GM18502 (cell line): ENCODE data around the gene PTPRK.
A peak's percentile ranks its signal among the peaks of the same experiment; 100 is the strongest.

Source experiments
- ATAC-seq: cut with Tn5 transposase; IDR thresholded peaks from one replicate; pipeline ENCODE4 v1.9.1; 2021; ENCODE audit warnings: mild to moderate bottlenecking; ENCODE audit not compliant: unreplicated experiment, poor library complexity

Gene PTPRK

DNA sequence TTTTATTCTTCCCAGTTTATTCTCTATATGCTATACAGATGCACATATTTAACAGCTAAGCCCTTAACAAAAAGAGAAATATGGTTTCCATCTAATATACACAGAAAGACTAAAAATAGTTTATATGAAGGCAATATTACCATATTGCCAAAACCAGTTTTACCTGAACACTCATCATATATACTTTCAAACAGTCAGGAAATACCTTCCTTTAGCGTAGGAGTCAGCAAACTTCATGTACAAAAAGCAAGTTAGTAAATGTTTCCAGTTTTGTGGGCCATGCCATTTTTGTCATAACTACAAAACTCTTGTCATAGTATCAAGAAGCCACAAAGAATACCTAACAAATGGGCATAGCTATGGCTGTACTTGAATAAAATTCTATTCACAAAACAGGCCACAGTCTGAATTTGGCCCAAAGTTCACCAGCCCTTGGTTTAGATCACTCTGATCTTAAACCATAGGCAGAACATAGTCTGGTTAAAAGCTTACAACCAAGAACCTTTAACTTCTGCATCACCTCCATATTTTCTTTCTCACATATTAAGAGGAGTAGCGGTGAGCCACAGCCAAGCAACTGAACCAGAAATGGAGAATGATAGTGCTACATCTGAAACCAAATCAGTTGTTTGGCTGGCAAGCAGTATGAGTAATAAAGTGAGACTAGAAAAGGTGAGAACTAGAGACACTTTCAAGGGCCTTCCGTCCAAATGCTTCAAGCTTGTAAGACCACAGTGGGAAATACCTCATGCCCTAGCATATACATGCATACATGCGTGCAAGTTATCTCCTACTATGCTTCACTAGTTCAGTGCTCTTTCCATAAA is 116.6 kb downstream of the PTPRK start:
- peak; percentile 77 for ATAC-seq

DNA sequence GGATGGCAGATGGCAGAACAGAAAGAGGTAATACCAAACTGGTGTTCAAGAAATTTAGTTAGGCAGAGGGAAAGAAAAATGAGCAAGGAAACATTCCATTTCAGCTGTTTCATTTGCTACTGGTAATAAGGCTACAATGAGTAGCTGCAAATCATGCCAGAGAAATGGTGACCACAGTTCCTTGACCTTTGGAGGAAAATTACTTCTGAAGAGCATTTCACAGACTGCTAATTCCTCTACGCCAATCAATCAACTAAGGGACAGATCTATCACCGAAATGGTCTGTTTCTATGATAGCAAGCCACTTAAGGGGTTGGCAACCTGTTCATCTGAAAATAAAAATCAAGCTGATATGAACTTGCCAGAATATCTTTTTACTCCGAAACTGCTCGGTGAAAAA is 119.5 kb downstream of the PTPRK start:
- no peak for ATAC-seq

DNA sequence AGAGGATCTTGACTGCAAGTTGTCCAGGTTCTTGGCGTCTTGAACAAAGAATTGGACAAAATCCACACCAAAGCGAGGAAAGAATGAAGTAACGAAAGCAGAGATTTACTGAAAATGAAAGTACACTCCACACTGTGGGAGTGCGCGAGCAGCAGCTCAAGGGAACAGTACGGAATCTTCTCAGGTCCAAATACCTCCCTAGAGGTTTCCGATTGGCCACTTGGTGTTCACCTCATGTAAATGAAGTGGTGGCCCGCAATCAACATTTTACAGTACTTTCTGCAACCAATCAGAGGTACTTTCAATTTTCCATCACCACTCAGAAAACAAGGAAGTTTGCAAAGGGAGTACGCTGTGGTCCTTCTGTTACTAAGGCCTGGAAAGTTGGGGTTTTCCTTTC is 122.4 kb downstream of the PTPRK start:
- no peak for ATAC-seq

DNA sequence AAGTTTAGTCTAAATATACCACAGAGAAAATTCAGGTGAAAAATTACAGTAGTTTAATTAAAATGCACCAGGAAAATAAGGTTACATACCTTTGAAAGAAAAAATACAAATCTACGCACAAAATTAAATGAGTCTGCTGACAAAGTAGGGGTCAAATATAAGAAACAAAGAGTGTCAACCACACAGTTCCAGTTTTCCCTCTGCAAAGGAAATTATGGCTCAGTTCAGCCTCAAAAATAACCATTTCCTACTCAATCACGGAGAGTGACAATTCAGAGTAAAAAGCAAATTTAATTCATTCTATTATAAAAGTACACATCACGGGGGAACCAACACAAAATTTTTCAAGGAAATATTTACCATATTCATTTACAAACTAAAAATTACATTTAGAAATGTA is 124.8 kb downstream of the PTPRK start:
- no peak for ATAC-seq

- ATAC-seq = no peak
These were observed 125.2 kb downstream of the PTPRK start for GRCh38 chr6:128395188-128395587.

DNA sequence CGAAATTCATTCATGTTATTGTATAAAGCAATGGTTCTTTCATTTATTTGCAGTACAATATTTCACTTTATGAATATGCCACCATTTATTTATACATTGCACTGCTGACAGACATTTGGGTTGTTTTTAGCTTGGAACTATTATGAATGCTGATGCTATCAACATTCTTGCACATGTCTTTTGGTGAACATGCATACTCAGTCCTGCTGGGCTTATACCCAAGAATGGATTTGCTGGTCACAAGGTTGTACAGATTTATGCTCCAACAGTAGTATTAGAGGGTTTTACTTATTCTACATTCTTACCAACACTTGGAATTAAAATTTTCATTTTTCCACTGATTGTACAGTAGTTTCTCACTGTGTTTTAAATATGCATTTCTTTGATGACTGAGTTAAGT is 126.2 kb downstream of the PTPRK start:
- no peak for ATAC-seq

DNA sequence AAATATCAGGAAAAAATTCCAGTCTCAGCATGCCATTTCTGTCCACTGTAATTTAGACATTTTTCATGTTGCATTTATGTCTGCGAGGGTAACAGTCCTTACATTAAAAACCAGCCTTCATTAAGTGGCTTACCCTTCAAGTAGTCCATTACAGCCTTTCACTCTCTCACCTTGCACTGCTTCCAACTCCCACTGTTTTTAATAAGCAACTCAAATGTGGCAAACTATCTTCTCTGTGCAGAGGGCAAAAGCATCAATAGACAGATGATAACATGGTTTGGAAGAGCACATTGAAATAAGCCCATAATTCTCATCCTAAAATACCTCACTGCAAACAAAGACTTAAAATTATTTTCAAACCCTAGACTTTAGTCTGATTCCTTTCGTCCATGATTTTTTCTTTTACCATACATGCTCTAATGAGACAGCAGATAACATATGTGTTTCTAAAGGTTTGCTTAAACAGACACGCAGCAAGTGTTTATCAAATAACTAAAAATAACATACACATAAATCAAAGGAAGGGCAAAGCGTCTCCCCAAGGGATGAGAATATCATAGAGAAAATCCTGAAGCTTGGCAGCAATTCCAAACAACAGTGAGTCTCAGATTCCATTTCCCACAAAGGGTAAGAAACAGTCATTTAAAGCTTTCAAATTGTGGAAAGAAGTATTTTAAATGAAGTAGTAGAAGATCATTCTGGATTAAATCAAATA is 130.4 kb downstream of the PTPRK start:
- ATAC-seq = no peak

- no peak for ATAC-seq
These were observed 132.0 kb downstream of the PTPRK start for GRCh38 chr6:128388380-128388779.

- ATAC-seq = no peak
These were observed 139.5 kb downstream of the PTPRK start for GRCh38 chr6:128380891-128381290.

DNA sequence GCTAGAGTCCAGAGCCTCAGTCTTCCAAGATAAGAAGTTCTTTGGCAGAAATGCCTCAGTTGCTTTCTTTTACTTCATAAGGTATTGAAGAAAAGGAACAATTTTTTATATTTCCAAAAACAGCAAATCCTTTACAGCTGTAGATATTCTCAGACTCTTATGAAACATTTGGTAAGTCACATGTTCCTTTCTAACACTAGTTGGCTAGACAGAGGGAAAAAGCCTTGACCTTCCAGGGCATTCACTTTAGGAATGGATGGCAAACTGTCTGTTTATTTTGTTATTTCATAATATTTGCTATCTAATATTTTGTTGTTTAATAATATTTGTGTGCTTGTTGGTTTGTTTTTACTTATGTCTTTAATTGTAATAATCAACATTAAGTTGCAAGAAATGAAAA is 140.8 kb downstream of the PTPRK start:
- no peak for ATAC-seq

GRCh38 chr6:128376952-128377503 is 143.4 kb downstream of the PTPRK start:
- ATAC-seq = no peak

DNA sequence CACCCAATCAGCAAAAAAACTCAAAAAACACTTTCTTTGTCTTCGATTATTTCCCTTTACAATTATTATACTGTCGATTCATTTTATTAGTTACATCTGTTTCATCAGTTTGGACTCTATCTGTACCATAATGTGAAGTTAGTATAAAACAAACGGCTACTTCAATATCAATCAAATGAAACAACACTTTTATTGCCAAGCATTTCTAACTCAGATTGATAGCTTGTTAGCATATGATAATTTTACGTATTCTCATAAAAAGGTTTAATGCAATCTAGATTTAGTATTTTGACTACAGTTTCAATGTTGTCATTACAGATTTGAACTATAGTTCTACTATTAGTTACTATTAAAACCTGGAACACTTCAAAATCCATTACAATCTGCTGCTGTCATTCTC is 149.3 kb downstream of the PTPRK start:
- no peak for ATAC-seq

DNA sequence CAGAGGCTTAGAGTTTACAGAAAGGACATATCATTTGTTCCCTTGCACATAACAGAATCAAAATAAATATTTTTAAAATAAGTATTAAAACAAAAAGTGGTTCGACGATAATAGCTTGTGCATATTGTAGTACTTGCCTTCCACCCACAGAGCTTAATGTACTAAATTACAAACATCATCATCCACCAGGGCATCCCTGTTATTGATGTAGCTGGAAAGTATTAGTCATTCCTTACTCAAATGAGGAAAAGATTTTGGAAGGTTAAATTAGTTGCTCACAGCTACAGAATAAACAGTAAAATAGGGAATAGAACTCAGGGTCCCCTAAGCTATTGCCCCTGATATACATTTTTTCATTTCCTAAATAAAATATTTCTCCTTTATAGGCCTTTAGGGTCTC is 150.3 kb downstream of the PTPRK start:
- ATAC-seq = no peak

DNA sequence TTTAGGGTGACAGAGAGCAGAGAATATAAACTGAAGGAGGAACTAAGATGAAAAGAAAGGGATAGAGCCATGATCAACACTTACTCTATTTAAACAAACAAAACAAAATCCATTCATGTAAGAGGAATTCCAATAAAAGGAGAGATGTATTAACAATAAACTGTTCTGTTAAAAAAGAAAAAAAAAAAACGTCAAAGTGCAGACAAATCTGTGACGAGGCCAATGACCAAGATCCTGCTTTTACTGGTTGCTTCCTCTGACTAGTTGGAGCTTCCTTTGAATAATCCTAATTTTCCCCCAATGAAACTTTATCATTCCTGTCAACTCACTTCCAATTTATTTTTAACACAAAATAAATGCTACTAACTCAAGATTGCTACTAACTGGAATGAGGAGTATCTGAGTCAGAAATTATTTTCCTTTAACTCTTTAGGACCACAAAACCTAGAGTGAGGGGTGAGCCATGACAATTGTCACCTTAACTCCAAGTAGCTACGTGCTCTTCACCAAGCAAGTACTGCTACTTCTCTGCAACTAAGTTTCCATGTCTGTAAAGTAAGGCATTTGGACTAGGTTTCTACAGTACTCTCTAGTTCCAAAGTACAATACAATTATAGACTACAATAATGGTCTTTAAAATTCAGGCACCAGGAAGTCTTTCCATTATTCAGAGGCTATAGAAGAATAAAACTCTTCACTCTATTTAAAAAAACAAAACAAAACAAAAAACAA is 152.0 kb downstream of the PTPRK start:
- ATAC-seq = no peak

DNA sequence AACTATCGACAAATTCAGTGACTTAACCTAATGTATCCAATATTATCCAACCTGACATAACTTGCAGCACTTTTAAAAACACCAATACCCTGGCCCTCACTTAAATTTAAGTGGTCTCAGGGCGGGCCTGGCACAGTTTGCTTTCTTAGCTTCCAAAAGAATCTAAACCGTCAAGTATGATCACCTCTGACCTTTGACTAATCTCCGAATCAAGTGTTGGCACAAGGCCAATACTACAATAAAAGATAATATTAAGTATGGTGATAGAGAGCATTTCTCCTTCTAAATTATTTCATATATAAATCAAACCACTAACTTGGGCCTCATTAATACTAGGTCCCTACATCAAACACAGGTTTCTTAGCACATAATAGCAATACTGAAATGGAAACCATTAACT is 153.0 kb downstream of the PTPRK start:
- ATAC-seq = no peak

DNA sequence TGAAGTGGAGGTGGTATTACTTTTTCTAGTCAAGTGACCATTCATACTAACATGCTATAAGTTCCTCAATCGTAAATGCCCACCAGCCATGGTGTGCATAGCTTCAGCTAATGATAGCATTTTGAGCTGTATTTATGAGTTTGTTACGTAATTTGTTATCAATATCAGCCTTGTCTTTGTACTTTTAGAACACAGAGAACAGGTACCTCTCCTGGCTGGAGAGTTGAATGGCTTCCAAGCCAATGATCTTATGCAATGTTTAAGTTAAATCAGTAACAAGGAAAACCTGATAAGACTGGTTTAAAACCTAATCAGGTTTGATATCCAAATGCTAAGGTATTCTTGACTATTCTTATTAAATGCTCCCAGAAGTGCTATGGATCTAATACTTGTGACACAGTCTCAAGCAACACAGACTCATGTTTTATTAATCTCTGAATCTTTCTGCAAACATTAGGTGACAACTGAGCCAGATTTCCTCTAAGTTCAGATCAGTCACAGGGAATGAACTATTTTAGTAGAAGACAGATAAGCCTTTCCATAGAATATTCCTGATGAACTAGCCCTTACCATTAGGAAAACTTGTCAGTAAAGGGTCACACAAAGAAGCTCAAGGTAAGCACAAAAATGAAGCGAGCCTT is 154.8 kb downstream of the PTPRK start:
- no peak for ATAC-seq

GRCh38 chr6:128364766-128365519 is 155.5 kb downstream of the PTPRK start:
- no peak for ATAC-seq

- no peak for ATAC-seq
These were observed 157.2 kb downstream of the PTPRK start for GRCh38 chr6:128363020-128363813.

DNA sequence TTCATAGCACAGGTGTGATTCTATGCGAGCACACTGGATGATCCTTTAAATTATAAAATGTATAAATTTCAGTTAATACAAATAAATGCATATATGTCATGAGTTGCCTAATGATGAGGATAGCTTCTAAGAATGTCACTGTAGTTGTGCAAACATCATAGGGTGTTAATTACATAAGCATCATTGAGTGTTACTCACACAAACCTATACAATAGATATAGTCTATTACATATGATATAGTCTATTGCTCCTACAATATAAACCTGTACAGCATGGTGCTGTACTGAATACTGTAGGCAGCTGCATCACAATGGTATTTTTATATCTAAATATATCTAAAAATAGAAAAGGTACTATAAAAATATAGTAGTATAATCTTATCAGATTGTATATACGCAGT is 159.0 kb downstream of the PTPRK start:
- ATAC-seq = no peak
